HG03521 (cell line): ENCODE data around the gene MAS1L.

Experiments
- ATAC-seq: cut with Tn5 transposase; IDR thresholded peaks from one replicate; pipeline ENCODE4 v1.9.1; 2021; ENCODE audit warnings: mild to moderate bottlenecking, moderate library complexity; ENCODE audit not compliant: unreplicated experiment

The MAS1L gene

GRCh38 chr6:29510746-29511300 is 23.1 kb upstream of the MAS1L start:
- ATAC-seq, result no peak

- ATAC-seq, result no peak
Observed at GRCh38 chr6:29510202-29510601, 22.4 kb upstream of the MAS1L start.

- ATAC-seq, result no peak
Observed at GRCh38 chr6:29509711-29510110, 22.0 kb upstream of the MAS1L start.

- ATAC-seq, result peak; percentile 82
Observed at GRCh38 chr6:29509239-29509638, 21.5 kb upstream of the MAS1L start.

GRCh38 chr6:29507319-29507718 is 19.6 kb upstream of the MAS1L start:
- no peak for ATAC-seq

GRCh38 chr6:29506446-29507067 is 18.8 kb upstream of the MAS1L start:
- no peak for ATAC-seq

- ATAC-seq, result no peak
Observed at GRCh38 chr6:29505808-29506207, 18.1 kb upstream of the MAS1L start.

GRCh38 chr6:29504961-29505360 is 17.2 kb upstream of the MAS1L start:
- no peak for ATAC-seq

- ATAC-seq, result no peak
Observed at GRCh38 chr6:29502597-29502996, 14.8 kb upstream of the MAS1L start.

GRCh38 chr6:29502181-29502580 is 14.4 kb upstream of the MAS1L start:
- ATAC-seq, result no peak

GRCh38 chr6:29501106-29501505 is 13.3 kb upstream of the MAS1L start:
- no peak for ATAC-seq

- ATAC-seq, result no peak
Observed at GRCh38 chr6:29500594-29500993, 12.8 kb upstream of the MAS1L start.

GRCh38 chr6:29499704-29500103 is 11.9 kb upstream of the MAS1L start:
- ATAC-seq, result no peak

GRCh38 chr6:29496961-29497360 is 9.2 kb upstream of the MAS1L start:
- no peak for ATAC-seq

- no peak for ATAC-seq
Observed at GRCh38 chr6:29495571-29495970, 7.8 kb upstream of the MAS1L start.

GRCh38 chr6:29494131-29494530 is 6.4 kb upstream of the MAS1L start:
- no peak for ATAC-seq

- no peak for ATAC-seq
Observed at GRCh38 chr6:29493261-29493660, 5.5 kb upstream of the MAS1L start.

- ATAC-seq, result no peak
Observed at GRCh38 chr6:29491574-29491973, 3.8 kb upstream of the MAS1L start.

GRCh38 chr6:29490552-29490951 is 2.8 kb upstream of the MAS1L start:
- ATAC-seq, result no peak

- ATAC-seq, result no peak
Observed at GRCh38 chr6:29490055-29490454, 2.3 kb upstream of the MAS1L start.

- ATAC-seq, result no peak
Observed at GRCh38 chr6:29489286-29489685, 1.5 kb upstream of the MAS1L start.

GRCh38 chr6:29488874-29489273 is 1.1 kb upstream of the MAS1L start:
- no peak for ATAC-seq

GRCh38 chr6:29487131-29487530 is 625 bp downstream of the MAS1L start:
- ATAC-seq, result no peak
